Hepatocyte (in vitro differentiated cells): ENCODE data around the gene SLC1A1. TPM values are rescaled to one million over a fixed set of nuclear protein-coding genes. Genes with fewer than 3 reads are reported as not detected.

Experiments used
- DNase-seq: peaks from one replicate; pipeline ENCODE4 v3.0.0-alpha.2; 2016; ENCODE audit warnings: low spot score
- H2AFZ ChIP-seq: fragments of 200-600 bp; sonication (generic); 2 replicates; pipeline ENCODE4 v1.6.0; 2016; ENCODE audit warnings: antibody characterized with exemption, mild to moderate bottlenecking
- H3K27ac ChIP-seq: fragments of 200-600 bp; sonication (generic); 2 replicates; pipeline ENCODE4 v1.5.1; 2016; ENCODE audit warnings: mild to moderate bottlenecking
- H3K27me3 ChIP-seq: fragments of 200-600 bp; sonication (generic); 2 replicates; pipeline ENCODE4 v1.6.1; 2016
- H3K36me3 ChIP-seq: fragments of 200-600 bp; sonication (generic); replicated peaks from 2 replicates; pipeline ENCODE4 v1.5.1; 2016; ENCODE audit warnings: low read depth; ENCODE audit not compliant: insufficient read depth
- H3K4me1 ChIP-seq: fragments of 200-600 bp; sonication (generic); 2 replicates; pipeline ENCODE4 v1.5.1; 2016; ENCODE audit warnings: mild to moderate bottlenecking, moderate library complexity; ENCODE audit not compliant: insufficient read depth
- H3K4me2 ChIP-seq: fragments of 200-600 bp; sonication (generic); 2 replicates; pipeline ENCODE4 v1.6.0; 2016
- H3K4me3 ChIP-seq: fragments of 200-600 bp; sonication (generic); 2 replicates; pipeline ENCODE4 v1.5.1; 2016; ENCODE audit warnings: mild to moderate bottlenecking
- H3K79me2 ChIP-seq: fragments of 200-600 bp; sonication (generic); 2 replicates; pipeline ENCODE4 v1.6.0; 2017; ENCODE audit warnings: mild to moderate bottlenecking
- H3K9me2 ChIP-seq: fragments of 200-600 bp; sonication (generic); replicated peaks from 2 replicates; pipeline ENCODE4 v1.6.0; 2017; ENCODE audit warnings: mild to moderate bottlenecking; ENCODE audit not compliant: insufficient read depth
- H3K9me3 ChIP-seq: fragments of 200-600 bp; sonication (generic); 2 replicates; pipeline ENCODE4 v1.5.1; 2016; ENCODE audit warnings: low read depth, mild to moderate bottlenecking
- H4K20me1 ChIP-seq: fragments of 200-600 bp; sonication (generic); 2 replicates; pipeline ENCODE4 v1.6.0; 2016; ENCODE audit warnings: mild to moderate bottlenecking; ENCODE audit not compliant: insufficient read depth, poor library complexity, severe bottlenecking
- EZH2 ChIP-seq: fragments of 200-600 bp; sonication (generic); IDR thresholded peaks from 2 replicates; pipeline ENCODE4 v1.6.1; 2016; ENCODE audit warnings: antibody characterized with exemption, mild to moderate bottlenecking, borderline replicate concordance
- EZH2phosphoT487 ChIP-seq: fragments of 200-600 bp; sonication (generic); IDR thresholded peaks from one replicate; pipeline ENCODE4 v1.6.1; 2018; ENCODE audit warnings: antibody characterized with exemption, mild to moderate bottlenecking, low read depth, moderate library complexity; ENCODE audit not compliant: unreplicated experiment, severe bottlenecking
- WGBS: methylation state at CpG from one replicate; pipeline ENCODE4 v1.1.6; 2016; ENCODE audit warnings: low lambda C conversion rate; ENCODE audit errors: missing lambda C conversion rate; 5-methylcytosine and 5-hydroxymethylcytosine counted together
- polyA plus RNA-seq: library from polyadenylated mRNA; unstranded; fragments of >200 nt; fragmentation: Nextera tagmentation; extraction: Ambion mirVana; gene quantifications from 2 replicates; pipeline ENCODE4 v1.2.1, GENCODE V29; 2016
- total RNA-seq: library from RNA; depleted of rRNA; stranded (reverse); fragments of >200 nt; gene quantifications from 2 replicates; pipeline ENCODE4 v1.2.3, GENCODE V29; 2014
- TF ChIP-seq, protein P1 (sequence below): fragments of 200-600 bp; sonication (generic); IDR thresholded peaks from 2 replicates; pipeline ENCODE4 v1.5.1; 2016; ENCODE audit warnings: antibody characterized with exemption, mild to moderate bottlenecking; ENCODE audit not compliant: poor library complexity

The SLC1A1 gene
- total and polyA plus RNA-seq, 2 experiments from 2014 or later = 36.1 to 50.7 TPM

DNA sequence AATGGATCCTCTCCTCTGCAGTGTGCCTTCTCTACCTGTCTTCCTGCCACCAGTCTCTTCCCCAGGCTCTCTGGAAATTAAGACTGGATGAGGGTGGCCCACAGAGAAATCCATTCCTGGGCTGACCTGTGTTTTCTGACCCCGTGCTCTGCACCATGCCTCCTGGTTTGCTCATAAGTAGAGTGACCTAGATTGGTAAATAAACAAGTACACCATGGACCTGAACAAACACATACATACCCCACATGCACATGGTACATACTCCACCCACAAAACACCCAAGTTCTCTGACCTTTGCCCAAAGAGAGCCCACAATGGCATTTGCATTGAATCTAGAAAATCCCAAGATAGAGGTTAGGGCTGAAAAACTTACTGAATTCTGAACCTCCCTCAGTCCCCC is 94.4 kb downstream of the SLC1A1 start:
- Histone ChIP-seq H3K4me2 (no peak overlapping the region), H2AFZ (no peak overlapping the region), H4K20me1 (no peaks in the 10 kb centered on the region), H3K36me3 (no peaks in the 10 kb centered on the region), H3K9me3 (no peaks in the 10 kb centered on the region), H3K4me3 (no peak overlapping the region), H3K27me3 (no peaks in the 10 kb centered on the region), H3K4me1 (no peaks in the 10 kb centered on the region), H3K79me2 (no peaks in the 10 kb centered on the region), H3K9me2 (no peaks in the 10 kb centered on the region), H3K27ac (no peak overlapping the region)
- TF ChIP-seq, protein P1, sequence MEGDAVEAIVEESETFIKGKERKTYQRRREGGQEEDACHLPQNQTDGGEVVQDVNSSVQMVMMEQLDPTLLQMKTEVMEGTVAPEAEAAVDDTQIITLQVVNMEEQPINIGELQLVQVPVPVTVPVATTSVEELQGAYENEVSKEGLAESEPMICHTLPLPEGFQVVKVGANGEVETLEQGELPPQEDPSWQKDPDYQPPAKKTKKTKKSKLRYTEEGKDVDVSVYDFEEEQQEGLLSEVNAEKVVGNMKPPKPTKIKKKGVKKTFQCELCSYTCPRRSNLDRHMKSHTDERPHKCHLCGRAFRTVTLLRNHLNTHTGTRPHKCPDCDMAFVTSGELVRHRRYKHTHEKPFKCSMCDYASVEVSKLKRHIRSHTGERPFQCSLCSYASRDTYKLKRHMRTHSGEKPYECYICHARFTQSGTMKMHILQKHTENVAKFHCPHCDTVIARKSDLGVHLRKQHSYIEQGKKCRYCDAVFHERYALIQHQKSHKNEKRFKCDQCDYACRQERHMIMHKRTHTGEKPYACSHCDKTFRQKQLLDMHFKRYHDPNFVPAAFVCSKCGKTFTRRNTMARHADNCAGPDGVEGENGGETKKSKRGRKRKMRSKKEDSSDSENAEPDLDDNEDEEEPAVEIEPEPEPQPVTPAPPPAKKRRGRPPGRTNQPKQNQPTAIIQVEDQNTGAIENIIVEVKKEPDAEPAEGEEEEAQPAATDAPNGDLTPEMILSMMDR = no peak
- TF ChIP-seq EZH2phosphoT487 = no peak
- WGBS = 100% methylated on average over 1 of the region's 1 CpG
- DNase-seq = no peak

DNA sequence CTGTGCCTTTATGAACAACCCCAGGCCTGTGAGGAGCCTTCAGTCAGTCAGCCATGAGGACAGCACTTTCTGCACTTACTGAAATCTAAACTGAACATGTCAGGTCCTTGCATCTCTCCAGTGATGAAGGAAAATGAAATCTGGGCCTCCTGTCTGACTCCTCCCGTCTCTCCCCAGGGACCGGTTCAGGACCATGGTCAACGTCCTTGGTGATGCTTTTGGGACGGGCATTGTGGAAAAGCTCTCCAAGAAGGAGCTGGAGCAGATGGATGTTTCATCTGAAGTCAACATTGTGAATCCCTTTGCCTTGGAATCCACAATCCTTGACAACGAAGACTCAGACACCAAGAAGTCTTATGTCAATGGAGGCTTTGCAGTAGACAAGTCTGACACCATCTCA is 94.9 kb downstream of the SLC1A1 start:
- no peak for DNase-seq
- Histone ChIP-seq H3K27me3 (no peaks in the 10 kb centered on the region), H3K9me2 (no peaks in the 10 kb centered on the region), H3K27ac (no peak overlapping the region), H3K4me2 (no peak overlapping the region), H2AFZ (no peak overlapping the region), H3K9me3 (no peaks in the 10 kb centered on the region), H3K4me3 (no peak overlapping the region), H3K79me2 (no peaks in the 10 kb centered on the region), H3K4me1 (no peaks in the 10 kb centered on the region), H4K20me1 (no peaks in the 10 kb centered on the region), H3K36me3 (no peaks in the 10 kb centered on the region)
- WGBS = 84% methylated on average over 5 of the region's 5 CpGs
- TF ChIP-seq EZH2 = no peak
- no peak for TF ChIP-seq EZH2phosphoT487
- TF ChIP-seq, protein P1 = no peak

DNA sequence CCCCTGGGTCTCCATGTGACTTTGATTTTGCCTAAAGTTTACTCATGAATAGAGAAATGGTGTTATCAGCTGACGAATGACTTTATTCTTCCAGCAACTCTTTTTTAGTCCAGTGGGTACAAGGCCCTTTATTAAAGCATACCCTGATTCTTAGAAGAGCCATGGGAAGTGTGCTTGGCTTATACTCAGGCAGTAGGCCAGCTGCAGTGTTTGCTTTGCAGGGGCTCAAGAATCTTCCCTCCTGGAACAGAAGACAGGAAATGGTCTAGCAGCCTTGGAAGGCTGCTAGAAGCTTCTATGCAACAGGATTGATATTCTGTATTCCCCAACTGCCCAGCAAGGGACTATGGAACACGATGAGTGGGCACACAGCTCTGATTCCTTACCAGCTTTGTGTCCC is 98.5 kb downstream of the SLC1A1 start:
- 88% methylated on average over 2 of the region's 2 CpGs for WGBS

More for the DNA sequence above, 98.5 kb downstream of the SLC1A1 start:
- Histone ChIP-seq H3K27ac (no peak overlapping the region), H3K79me2 (no peaks in the 10 kb centered on the region), H3K4me2 (no peak overlapping the region), H3K4me1 (peaks cover 10% of the 10 kb centered on the region), H2AFZ (no peak overlapping the region), H3K9me2 (no peaks in the 10 kb centered on the region), H3K9me3 (no peaks in the 10 kb centered on the region), H3K36me3 (no peaks in the 10 kb centered on the region), H4K20me1 (no peaks in the 10 kb centered on the region), H3K4me3 (no peak overlapping the region), H3K27me3 (no peaks in the 10 kb centered on the region)
- TF ChIP-seq EZH2 (no peak), EZH2phosphoT487 (no peak)
- TF ChIP-seq, protein P1 = no peak
- no peak for DNase-seq
